Ectodermal cell (in vitro differentiated cells): ENCODE measurements around the gene FNBP1.
A peak's percentile ranks its signal among the peaks of the same experiment; 100 is the strongest.
"Not testable (repeated sequence)": the region's sequence is repeated elsewhere in the genome, so short reads cannot be mapped to it uniquely, and the experiment has no call there.

ENCODE experiments used
- H3K27ac ChIP-seq: 2 replicates; pipeline ENCODE4 v1.7.0; 2013; ENCODE audit warnings: mild to moderate bottlenecking, low read depth, low read length; ENCODE audit not compliant: insufficient read depth, poor library complexity, severe bottlenecking
- H3K27me3 ChIP-seq: 2 replicates; pipeline ENCODE4 v1.7.0; 2013; ENCODE audit warnings: mild to moderate bottlenecking, low read length; ENCODE audit not compliant: insufficient read depth, control insufficient read depth, poor library complexity, severe bottlenecking
- H3K36me3 ChIP-seq: one replicate; pipeline ENCODE4 v1.7.0; 2013; ENCODE audit warnings: low read length; ENCODE audit not compliant: control insufficient read depth, insufficient read depth
- H3K4me1 ChIP-seq: one replicate; pipeline ENCODE4 v1.7.0; 2013; ENCODE audit warnings: low read length; ENCODE audit not compliant: control insufficient read depth, insufficient read depth
- H3K4me3 ChIP-seq: 2 replicates; pipeline ENCODE4 v1.7.0; 2013; ENCODE audit warnings: low read depth, low read length, control low read depth; ENCODE audit not compliant: insufficient read depth
- H3K9me3 ChIP-seq: 2 replicates; pipeline ENCODE4 v1.7.0; 2013; ENCODE audit warnings: mild to moderate bottlenecking, low read length, moderate library complexity; ENCODE audit not compliant: control insufficient read depth
- WGBS, 2 experiments: methylation state at CpG; one replicate each; pipeline ENCODE4 v1.1.7; 2013; ENCODE audit warnings: missing lambda C conversion rate in 2 of 2; 5-methylcytosine and 5-hydroxymethylcytosine counted together

The FNBP1 gene

GRCh38 chr9:129894120-129894823, 148.7 kb downstream of the FNBP1 start:
- Histone ChIP-seq H3K27ac (no peak overlapping the region), H3K4me3 (no peak overlapping the region), H3K27me3 (no peaks in the 10 kb centered on the region), H3K4me1 (peaks cover 4% of the 10 kb centered on the region), H3K9me3 (no peaks in the 10 kb centered on the region), H3K36me3 (no peaks in the 10 kb centered on the region)
- 91 to 94% methylated on average over 9 of the region's 9 CpGs for WGBS, 2 experiments

- H3K36me3 ChIP-seq, result peaks cover 3% of the 10 kb centered on the region
- no peak overlapping the region for H3K4me3 ChIP-seq
- WGBS, 2 experiments, result 81 to 87% methylated on average over 3 to 4 of the region's 4 CpGs
- no peaks in the 10 kb centered on the region for H3K9me3 ChIP-seq
- H3K27me3 ChIP-seq, result no peaks in the 10 kb centered on the region
- peaks cover 4% of the 10 kb centered on the region for H3K4me1 ChIP-seq
- no peak overlapping the region for H3K27ac ChIP-seq
Observed at GRCh38 chr9:129891569-129891968, 151.4 kb downstream of the FNBP1 start.

GRCh38 chr9:129890718-129891299, 152.2 kb downstream of the FNBP1 start:
- H3K27ac ChIP-seq, result peak overlapping the region; percentile 38
- not testable (repeated sequence) for H3K36me3 ChIP-seq, H3K27me3 ChIP-seq, H3K4me3 ChIP-seq, H3K9me3 ChIP-seq, H3K4me1 ChIP-seq
- 77% methylated on average over 14 of the region's 14 CpGs for WGBS, 2 experiments

DNA sequence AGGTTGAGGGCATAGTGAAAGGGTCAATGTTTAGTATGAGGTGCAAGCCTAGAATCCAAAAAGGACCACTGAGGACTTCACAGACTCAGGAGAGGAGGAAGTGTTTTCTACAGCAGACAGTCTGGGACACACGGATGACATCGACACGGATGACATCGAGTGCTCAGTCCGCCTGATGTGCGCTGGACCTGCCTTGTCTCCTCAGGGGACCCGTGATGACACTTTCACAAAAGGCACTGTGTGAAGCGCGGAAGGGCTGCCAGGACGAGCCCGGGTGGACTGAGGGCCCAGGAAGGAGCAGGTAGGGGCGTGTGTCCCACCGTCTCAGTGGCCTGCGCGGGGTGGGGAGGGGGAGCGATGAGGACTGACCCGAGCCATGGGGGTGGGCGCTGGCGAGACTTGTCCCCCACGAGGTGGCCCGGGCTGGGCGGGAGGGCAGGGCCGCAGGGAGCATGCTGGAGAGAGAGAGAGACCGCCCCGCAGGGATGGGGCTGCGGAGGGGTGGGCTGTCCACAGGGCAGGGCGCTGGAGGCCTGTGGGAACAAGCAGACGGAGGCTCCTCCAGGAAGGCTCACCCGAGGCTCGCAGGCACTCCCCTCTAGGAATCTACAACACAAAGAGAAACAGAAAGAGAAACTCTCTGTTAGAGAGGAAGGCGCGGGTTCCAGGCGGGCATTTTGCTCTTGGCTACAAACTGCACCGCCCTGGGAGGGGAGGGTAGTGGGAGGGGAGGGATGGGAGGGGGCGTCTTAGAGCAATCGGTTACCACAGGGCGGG, 152.9 kb downstream of the FNBP1 start:
- Histone ChIP-seq H3K27ac (peak overlapping the region; percentile 36), H3K4me1 (peaks cover 9% of the 10 kb centered on the region), H3K9me3 (no peaks in the 10 kb centered on the region), H3K4me3 (no peak overlapping the region), H3K36me3 (peaks cover 3% of the 10 kb centered on the region), H3K27me3 (no peaks in the 10 kb centered on the region)
- WGBS, 2 experiments, result 25 to 28% methylated on average over 37 of the region's 37 CpGs

DNA sequence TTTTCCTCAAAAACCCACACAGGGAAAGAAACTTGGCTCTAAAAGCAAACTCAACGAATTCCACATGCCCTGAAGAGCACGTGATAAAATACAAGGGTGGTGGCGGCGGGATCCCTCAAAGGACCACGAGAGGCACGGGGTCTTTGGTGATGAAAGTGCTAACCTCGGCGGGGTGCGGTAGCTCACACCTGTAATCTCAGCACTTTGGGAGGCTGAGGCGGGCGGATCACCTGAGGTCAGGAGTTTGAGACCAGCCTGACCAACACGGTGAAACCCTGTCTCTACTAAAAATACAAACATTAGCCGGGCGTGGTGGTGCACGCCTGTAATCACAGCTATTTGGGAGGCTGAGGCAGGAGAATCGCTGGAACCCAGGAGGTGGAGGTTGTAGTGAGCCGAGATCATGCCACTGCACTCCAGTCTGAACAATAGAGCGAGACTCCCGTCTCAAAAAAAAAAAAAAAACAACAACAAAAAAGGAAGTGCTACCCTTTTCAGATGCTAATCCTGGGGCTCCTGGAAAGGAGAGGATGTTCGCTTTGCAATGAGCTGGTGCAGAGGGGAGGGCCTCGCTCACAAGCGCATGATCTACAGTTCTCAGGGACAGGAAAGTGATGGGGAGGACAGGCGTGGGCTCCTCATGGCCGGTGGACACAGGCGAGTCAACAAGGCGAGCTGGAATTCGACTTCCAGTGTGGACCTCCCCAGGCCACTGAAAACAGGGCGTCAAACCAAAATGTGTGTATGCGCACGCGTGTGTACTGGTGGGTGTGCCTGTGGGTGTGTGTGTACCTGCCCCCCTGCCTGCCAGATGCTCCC, 153.7 kb downstream of the FNBP1 start:
- Histone ChIP-seq H3K27me3 (no peaks in the 10 kb centered on the region), H3K4me3 (no peak overlapping the region), H3K9me3 (no peaks in the 10 kb centered on the region), H3K27ac (no peak overlapping the region), H3K36me3 (peaks cover 3% of the 10 kb centered on the region), H3K4me1 (peaks cover 16% of the 10 kb centered on the region)
- WGBS, 2 experiments, result 82 to 84% methylated on average over 31 of the region's 31 CpGs

- WGBS, 2 experiments, result 90 to 92% methylated on average over 29 of the region's 29 CpGs
- Histone ChIP-seq H3K36me3 (peaks cover 3% of the 10 kb centered on the region), H3K4me3 (no peak overlapping the region), H3K4me1 (peaks cover 16% of the 10 kb centered on the region), H3K9me3 (no peaks in the 10 kb centered on the region), H3K27me3 (no peaks in the 10 kb centered on the region), H3K27ac (no peak overlapping the region)
Observed at GRCh38 chr9:129888293-129889121, 154.5 kb downstream of the FNBP1 start.

GRCh38 chr9:129887334-129888292, 155.4 kb downstream of the FNBP1 start:
- Histone ChIP-seq H3K4me1 (peaks cover 16% of the 10 kb centered on the region), H3K4me3 (no peak overlapping the region), H3K36me3 (peaks cover 3% of the 10 kb centered on the region), H3K27ac (no peak overlapping the region), H3K27me3 (no peaks in the 10 kb centered on the region), H3K9me3 (no peaks in the 10 kb centered on the region)
- 87% methylated on average over 27 of the region's 27 CpGs for WGBS, 2 experiments

GRCh38 chr9:129886226-129887174, 156.5 kb downstream of the FNBP1 start:
- no peak overlapping the region for H3K27ac ChIP-seq

More at GRCh38 chr9:129886226-129887174, 156.5 kb downstream of the FNBP1 start:
- Histone ChIP-seq H3K4me1 (peaks cover 12% of the 10 kb centered on the region), H3K9me3 (no peaks in the 10 kb centered on the region), H3K4me3 (no peak overlapping the region), H3K27me3 (no peaks in the 10 kb centered on the region), H3K36me3 (peaks cover 3% of the 10 kb centered on the region)
- WGBS, 2 experiments, result 87 to 90% methylated on average over 20 of the region's 20 CpGs
